Activated T-cell treated with anti-CD3 and anti-CD28 coated beads, Interleukin-2, amount 50 U/mL, for 24 hours (primary cell): ENCODE results near the gene CHIC2.

ENCODE experiments used
- DNase-seq: peaks from one replicate; pipeline ENCODE4 v3.0.0-alpha.2; 2020
- H3K27ac Mint-ChIP-seq: 2 replicates; pipeline ENCODE4 v1.8.0; 2020; ENCODE audit warnings: mild to moderate bottlenecking, mixed read lengths
- H3K27me3 Mint-ChIP-seq: 2 replicates; pipeline ENCODE4 v1.8.0; 2020; ENCODE audit warnings: mixed read lengths
- H3K36me3 Mint-ChIP-seq: 2 replicates; pipeline ENCODE4 v1.8.0; 2020; ENCODE audit warnings: low read depth, mixed read lengths
- H3K4me1 Mint-ChIP-seq: 2 replicates; pipeline ENCODE4 v1.8.0; 2020; ENCODE audit warnings: low read depth, mixed read lengths
- H3K4me3 Mint-ChIP-seq: 2 replicates; pipeline ENCODE4 v1.8.0; 2020; ENCODE audit warnings: mild to moderate bottlenecking, moderate library complexity, mixed read lengths
- H3K9me3 Mint-ChIP-seq: 2 replicates; pipeline ENCODE4 v1.8.0; 2020; ENCODE audit warnings: mixed read lengths

The CHIC2 gene

DNA sequence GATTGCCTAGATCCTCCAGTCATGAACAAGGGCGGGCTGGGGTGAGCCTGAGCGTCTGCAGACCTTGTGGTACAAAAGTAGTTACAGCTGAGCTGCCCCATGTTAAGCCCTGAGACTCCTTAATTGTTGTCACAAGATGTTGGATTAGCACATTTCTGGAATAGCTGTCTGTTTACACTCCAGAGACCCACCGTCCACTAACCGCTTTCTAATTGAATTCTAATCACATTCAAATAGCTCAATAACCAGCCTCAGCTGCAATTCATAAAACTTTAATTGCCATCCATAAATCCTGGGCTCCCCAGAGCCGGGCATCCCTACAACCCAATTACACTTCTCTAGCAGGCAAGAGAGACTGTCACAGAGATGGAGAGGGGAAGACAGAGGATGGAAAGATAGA, 34.0 kb upstream of the CHIC2 start:
- no peak for DNase-seq
- H3K4me3 Mint-ChIP-seq = no peak overlapping the region
- no peaks in the 10 kb centered on the region for H3K9me3 Mint-ChIP-seq
- no peak overlapping the region for H3K27ac Mint-ChIP-seq
- peaks cover 51% of the 10 kb centered on the region for H3K4me1 Mint-ChIP-seq
- H3K27me3 Mint-ChIP-seq = peaks cover 97% of the 10 kb centered on the region
- no peaks in the 10 kb centered on the region for H3K36me3 Mint-ChIP-seq

DNA sequence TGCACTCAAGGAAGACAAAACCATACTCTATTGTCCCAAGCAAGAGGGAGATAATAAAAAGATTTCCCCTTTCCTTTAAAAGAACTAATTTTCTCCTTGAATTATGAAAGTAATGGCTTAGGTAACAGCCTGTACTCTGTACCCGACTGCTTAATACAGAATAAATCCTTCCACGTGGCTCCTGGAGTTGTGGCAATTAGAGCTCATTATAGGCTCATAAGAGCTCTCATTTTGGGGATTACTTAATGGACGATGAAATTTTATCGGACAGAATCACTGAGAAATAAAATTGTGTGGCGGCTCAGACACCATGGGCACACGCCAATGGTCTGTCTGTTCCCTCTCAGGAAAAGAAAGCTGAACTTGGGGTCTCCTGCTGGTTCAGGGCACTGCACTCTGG, 32.7 kb upstream of the CHIC2 start:
- H3K4me1 Mint-ChIP-seq = peaks cover 49% of the 10 kb centered on the region
- H3K27ac Mint-ChIP-seq = no peak overlapping the region
- H3K36me3 Mint-ChIP-seq = no peaks in the 10 kb centered on the region
- DNase-seq = no peak
- no peaks in the 10 kb centered on the region for H3K9me3 Mint-ChIP-seq
- peaks cover 97% of the 10 kb centered on the region for H3K27me3 Mint-ChIP-seq
- H3K4me3 Mint-ChIP-seq = no peak overlapping the region

DNA sequence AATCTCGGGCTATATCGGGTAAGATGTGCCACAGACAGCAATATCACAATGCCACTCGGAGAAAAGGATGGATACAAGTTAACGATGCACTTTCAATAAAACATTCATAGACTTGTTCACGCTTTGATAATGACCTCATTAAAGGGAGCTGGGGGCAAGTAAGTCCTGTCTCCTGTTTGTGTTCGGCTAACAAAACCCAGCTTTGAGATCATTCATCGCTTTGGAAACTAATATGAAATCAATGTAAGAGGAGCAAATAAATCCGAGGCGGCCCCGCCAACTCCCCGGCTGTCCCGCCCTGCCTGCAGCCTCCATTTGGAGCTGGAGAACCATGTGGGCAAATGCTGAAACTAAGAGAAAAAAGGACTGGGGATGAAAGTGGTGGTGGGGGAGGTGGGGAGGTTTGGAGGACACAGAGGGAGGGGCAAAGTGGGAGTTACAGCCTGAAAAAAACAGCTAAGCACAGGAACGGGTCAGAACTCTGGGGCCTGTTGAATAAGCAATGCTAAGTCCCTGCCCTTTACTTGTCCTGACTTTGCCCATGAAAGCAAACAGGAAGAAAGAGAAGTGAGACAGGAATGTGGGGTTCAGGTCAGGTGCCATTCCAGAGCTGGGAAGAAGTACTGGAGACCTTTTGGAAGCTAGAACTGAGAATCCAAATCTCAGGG, 32.0 kb upstream of the CHIC2 start:
- Mint-ChIP-seq H3K27me3 (peaks cover 96% of the 10 kb centered on the region), H3K27ac (no peak overlapping the region), H3K9me3 (no peaks in the 10 kb centered on the region), H3K4me1 (peaks cover 49% of the 10 kb centered on the region), H3K36me3 (no peaks in the 10 kb centered on the region), H3K4me3 (no peak overlapping the region)
- no peak for DNase-seq

- H3K36me3 Mint-ChIP-seq = no peaks in the 10 kb centered on the region
- DNase-seq = no peak
- peaks cover 47% of the 10 kb centered on the region for H3K4me1 Mint-ChIP-seq
- H3K4me3 Mint-ChIP-seq = no peak overlapping the region
- peaks cover 97% of the 10 kb centered on the region for H3K27me3 Mint-ChIP-seq
- no peaks in the 10 kb centered on the region for H3K9me3 Mint-ChIP-seq
- H3K27ac Mint-ChIP-seq = no peak overlapping the region
Measured at GRCh38 chr4:54095110-54095825, 30.9 kb upstream of the CHIC2 start.

GRCh38 chr4:54094451-54094850, 30.0 kb upstream of the CHIC2 start:
- peaks cover 92% of the 10 kb centered on the region for H3K27me3 Mint-ChIP-seq
- no peak for DNase-seq
- H3K36me3 Mint-ChIP-seq = no peaks in the 10 kb centered on the region
- H3K27ac Mint-ChIP-seq = no peak overlapping the region
- no peak overlapping the region for H3K4me3 Mint-ChIP-seq
- H3K9me3 Mint-ChIP-seq = no peaks in the 10 kb centered on the region
- peaks cover 42% of the 10 kb centered on the region for H3K4me1 Mint-ChIP-seq

- Mint-ChIP-seq H3K36me3 (no peaks in the 10 kb centered on the region), H3K4me3 (peak overlapping the region; percentile 39), H3K4me1 (peaks cover 33% of the 10 kb centered on the region), H3K27me3 (peaks cover 84% of the 10 kb centered on the region), H3K27ac (no peak overlapping the region), H3K9me3 (no peaks in the 10 kb centered on the region)
- no peak for DNase-seq
Measured at GRCh38 chr4:54093324-54094240, 29.2 kb upstream of the CHIC2 start.

GRCh38 chr4:54092405-54093323, 28.3 kb upstream of the CHIC2 start:
- no peaks in the 10 kb centered on the region for H3K9me3 Mint-ChIP-seq
- H3K4me1 Mint-ChIP-seq = peaks cover 31% of the 10 kb centered on the region
- H3K36me3 Mint-ChIP-seq = no peaks in the 10 kb centered on the region
- H3K27ac Mint-ChIP-seq = no peak overlapping the region
- peak overlapping the region; percentile 83 for H3K4me3 Mint-ChIP-seq
- no peak for DNase-seq
- peaks cover 75% of the 10 kb centered on the region for H3K27me3 Mint-ChIP-seq

DNA sequence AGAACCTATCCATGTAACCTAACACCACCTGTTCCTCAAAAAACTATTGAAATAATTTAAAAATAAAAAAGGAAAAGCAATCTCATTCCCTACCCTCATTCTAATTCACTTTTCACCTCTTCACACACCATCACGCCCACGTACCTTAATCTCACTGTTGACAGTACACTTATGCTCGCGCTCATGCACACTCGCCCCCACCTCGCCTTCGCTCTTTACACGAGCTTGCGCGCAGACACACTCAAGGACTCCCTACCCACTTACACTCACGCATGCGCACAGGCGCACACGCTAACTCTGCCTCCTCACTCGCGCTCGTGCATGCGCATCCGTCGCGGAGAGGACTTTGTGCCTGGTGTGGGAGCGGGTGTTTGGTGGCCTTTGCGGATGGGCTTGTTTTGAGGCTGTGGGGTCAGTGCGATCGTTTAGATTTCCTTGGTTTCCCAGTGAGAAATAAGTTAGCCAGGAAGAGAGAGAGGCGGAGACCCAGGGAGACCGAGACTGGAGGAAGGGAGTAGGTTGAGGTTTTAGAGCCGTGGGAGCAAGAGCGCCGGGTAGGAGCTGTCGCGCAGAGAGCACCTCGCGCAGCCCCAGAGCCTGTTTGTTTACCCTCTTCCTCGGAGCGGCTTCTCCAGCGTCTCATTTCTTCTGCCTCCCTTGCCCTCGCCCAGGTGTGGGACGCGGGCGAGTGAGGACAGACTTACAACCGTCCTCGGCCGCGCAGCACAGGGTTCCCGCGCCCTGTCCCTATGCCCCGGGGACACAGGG, 27.4 kb upstream of the CHIC2 start:
- peaks cover 31% of the 10 kb centered on the region for H3K4me1 Mint-ChIP-seq
- H3K27ac Mint-ChIP-seq = no peak overlapping the region
- peak overlapping the region; percentile 83 for H3K4me3 Mint-ChIP-seq
- H3K9me3 Mint-ChIP-seq = no peaks in the 10 kb centered on the region
- DNase-seq = peak; percentile 83
- no peaks in the 10 kb centered on the region for H3K36me3 Mint-ChIP-seq
- peaks cover 66% of the 10 kb centered on the region for H3K27me3 Mint-ChIP-seq

GRCh38 chr4:54090804-54091623, 26.6 kb upstream of the CHIC2 start:
- H3K4me3 Mint-ChIP-seq = peak overlapping the region; percentile 83
- peaks cover 58% of the 10 kb centered on the region for H3K27me3 Mint-ChIP-seq
- no peak overlapping the region for H3K27ac Mint-ChIP-seq
- no peak for DNase-seq
- H3K4me1 Mint-ChIP-seq = peaks cover 28% of the 10 kb centered on the region
- no peaks in the 10 kb centered on the region for H3K36me3 Mint-ChIP-seq
- no peaks in the 10 kb centered on the region for H3K9me3 Mint-ChIP-seq

- Mint-ChIP-seq H3K36me3 (no peaks in the 10 kb centered on the region), H3K27me3 (peaks cover 52% of the 10 kb centered on the region), H3K4me3 (no peak overlapping the region), H3K27ac (no peak overlapping the region), H3K4me1 (peaks cover 28% of the 10 kb centered on the region), H3K9me3 (no peaks in the 10 kb centered on the region)
- no peak for DNase-seq
Measured at GRCh38 chr4:54090404-54090803, 26.0 kb upstream of the CHIC2 start.

- Mint-ChIP-seq H3K4me3 (no peak overlapping the region), H3K27ac (no peak overlapping the region), H3K27me3 (peaks cover 47% of the 10 kb centered on the region), H3K4me1 (peaks cover 28% of the 10 kb centered on the region), H3K36me3 (no peaks in the 10 kb centered on the region), H3K9me3 (no peaks in the 10 kb centered on the region)
- DNase-seq = no peak
Measured at GRCh38 chr4:54089875-54090274, 25.5 kb upstream of the CHIC2 start.

DNA sequence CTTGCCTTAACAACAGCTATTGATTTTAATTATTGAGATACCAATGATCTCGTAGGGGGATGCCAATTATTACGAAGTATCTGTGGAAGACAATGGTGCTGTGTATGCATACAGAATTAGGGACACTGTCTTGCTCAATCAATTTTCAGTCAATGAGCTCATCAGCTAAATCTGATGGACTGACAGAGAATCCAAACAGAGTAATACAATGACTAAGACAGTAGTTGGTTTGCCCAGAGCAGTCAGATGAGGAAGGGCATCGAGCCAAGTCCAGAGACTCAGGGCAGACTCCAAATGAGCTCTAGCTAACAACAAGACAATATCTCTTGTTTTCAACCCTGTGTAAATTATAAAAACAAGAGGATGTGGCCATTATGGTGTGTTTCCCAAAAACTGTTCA, 20.9 kb upstream of the CHIC2 start:
- H3K4me1 Mint-ChIP-seq = no peaks in the 10 kb centered on the region
- peaks cover 4% of the 10 kb centered on the region for H3K27me3 Mint-ChIP-seq
- H3K36me3 Mint-ChIP-seq = no peaks in the 10 kb centered on the region

DNA sequence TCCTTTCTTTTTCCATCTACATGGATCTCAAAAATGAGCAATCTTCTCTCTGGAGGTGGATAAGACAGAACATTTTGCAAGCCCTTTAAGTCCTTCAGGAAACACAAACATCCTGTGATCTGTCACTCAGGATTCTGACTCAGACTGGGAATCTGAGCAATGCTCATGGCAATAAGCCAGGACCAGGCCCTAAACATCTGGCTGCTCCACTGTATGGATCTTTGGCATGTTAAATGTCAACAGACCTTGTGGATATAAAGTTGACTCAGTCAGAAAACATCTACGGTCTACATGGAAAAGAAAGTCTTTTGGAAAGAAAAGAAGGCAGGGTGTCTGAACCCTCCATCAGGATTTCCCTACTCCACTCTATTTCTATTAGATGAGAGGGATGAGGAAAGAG, 17.8 kb upstream of the CHIC2 start:
- Mint-ChIP-seq H3K9me3 (no peaks in the 10 kb centered on the region), H3K4me3 (no peak overlapping the region), H3K4me1 (peaks cover 4% of the 10 kb centered on the region), H3K27me3 (peaks cover 17% of the 10 kb centered on the region), H3K27ac (no peak overlapping the region), H3K36me3 (no peaks in the 10 kb centered on the region)
- DNase-seq = no peak

More for the DNA sequence above, 20.9 kb upstream of the CHIC2 start:
- Mint-ChIP-seq H3K9me3 (no peaks in the 10 kb centered on the region), H3K4me3 (no peak overlapping the region), H3K27ac (no peak overlapping the region)
- DNase-seq = no peak
